ENCODE measurements around the gene CPNE6. TPM values are rescaled to one million over a fixed set of nuclear protein-coding genes. Genes with fewer than 3 reads are reported as not detected.

The CPNE6 gene
- polyA plus RNA-seq, 3 donors = not detected

DNA sequence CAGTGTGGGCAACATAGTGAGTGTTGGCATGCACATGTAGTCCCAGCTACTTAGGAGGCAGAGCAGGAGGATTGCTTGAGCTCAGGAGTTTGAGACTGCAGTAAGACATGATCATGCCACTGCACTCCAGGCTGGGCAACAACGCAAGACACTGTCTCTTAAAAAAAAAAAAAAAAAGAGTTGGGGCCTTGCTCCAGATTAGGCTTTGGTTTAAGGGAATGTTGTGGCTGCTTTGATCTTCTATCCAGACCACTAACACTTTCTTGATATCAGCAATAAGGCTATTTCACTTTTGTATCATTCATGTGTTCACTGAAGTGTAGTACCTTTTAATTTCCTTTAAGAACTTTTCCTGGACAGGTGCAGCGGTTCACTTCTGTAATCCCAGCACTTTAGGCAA, 56.3 kb downstream of the CPNE6 start:
- Mint-ChIP-seq H3K27ac (no peak overlapping the region), H3K27me3 (ENCODE audit: low read depth in 3 of 3) (peaks cover 0 to 2% (median 0%) of the 10 kb centered on the region in 3 donors), H3K4me1 (peaks cover 13% of the 10 kb centered on the region), H3K36me3 (peaks cover 22 to 51% of the 10 kb centered on the region in 2 donors), H3K4me3 (no peak overlapping the region), H3K9me3 (peaks cover 0 to under 1% (median 0%) of the 10 kb centered on the region in 7 donors)
- TF ChIP-seq, protein P1, sequence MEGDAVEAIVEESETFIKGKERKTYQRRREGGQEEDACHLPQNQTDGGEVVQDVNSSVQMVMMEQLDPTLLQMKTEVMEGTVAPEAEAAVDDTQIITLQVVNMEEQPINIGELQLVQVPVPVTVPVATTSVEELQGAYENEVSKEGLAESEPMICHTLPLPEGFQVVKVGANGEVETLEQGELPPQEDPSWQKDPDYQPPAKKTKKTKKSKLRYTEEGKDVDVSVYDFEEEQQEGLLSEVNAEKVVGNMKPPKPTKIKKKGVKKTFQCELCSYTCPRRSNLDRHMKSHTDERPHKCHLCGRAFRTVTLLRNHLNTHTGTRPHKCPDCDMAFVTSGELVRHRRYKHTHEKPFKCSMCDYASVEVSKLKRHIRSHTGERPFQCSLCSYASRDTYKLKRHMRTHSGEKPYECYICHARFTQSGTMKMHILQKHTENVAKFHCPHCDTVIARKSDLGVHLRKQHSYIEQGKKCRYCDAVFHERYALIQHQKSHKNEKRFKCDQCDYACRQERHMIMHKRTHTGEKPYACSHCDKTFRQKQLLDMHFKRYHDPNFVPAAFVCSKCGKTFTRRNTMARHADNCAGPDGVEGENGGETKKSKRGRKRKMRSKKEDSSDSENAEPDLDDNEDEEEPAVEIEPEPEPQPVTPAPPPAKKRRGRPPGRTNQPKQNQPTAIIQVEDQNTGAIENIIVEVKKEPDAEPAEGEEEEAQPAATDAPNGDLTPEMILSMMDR (IDR thresholded peaks at IDR 0.05) = no peak
- no peak overlapping the region for H3K4me2 ChIP-seq (replicated peaks; ENCODE audit: extremely low read depth, low read length, poor library complexity, severe bottlenecking)
- no peaks in the 10 kb centered on the region for H4K20me1 ChIP-seq (ENCODE audit: insufficient read depth, low read length)
- no peaks in the 10 kb centered on the region for H3K9me3 ChIP-seq (replicated peaks in 1 of 2; ENCODE audit: control insufficient read depth in 1 of 2, insufficient read depth in 1 of 2, low read length in 2 of 2)
- no peak for DNase-seq
- H3K27me3 ChIP-seq (ENCODE audit: control insufficient read depth in 2 of 2, insufficient read depth in 2 of 2, low read length in 2 of 2) = no peaks in the 10 kb centered on the region
- no CpG with 5 or more reads among the region's 2 CpGs for WGBS (ENCODE audit: insufficient coverage)
- H3K27ac ChIP-seq (ENCODE audit: low read depth in 1 of 2, low read length in 2 of 2) = no peak overlapping the region
- no peak overlapping the region for H3K9ac ChIP-seq (ENCODE audit: insufficient read depth, low read length, poor library complexity, severe bottlenecking)
- no peaks in the 10 kb centered on the region for H3K79me2 ChIP-seq (ENCODE audit: insufficient read depth, low read length)
- H3K4me3 ChIP-seq (replicated peaks in 1 of 3; ENCODE audit: low read depth in 2 of 3, low read length in 3 of 3) = no peak overlapping the region
- peaks cover 5 to 7% of the 10 kb centered on the region in 2 donors for H3K4me1 ChIP-seq (ENCODE audit: control insufficient read depth in 1 of 2, insufficient read depth in 2 of 2, low read length in 2 of 2)
- intact Hi-C loops (cut with micrococcal nuclease) = no loop called here
- H2AFZ ChIP-seq (ENCODE audit: insufficient read depth, low read depth, low read length, poor library complexity, severe bottlenecking) = no peak overlapping the region
- peaks cover 18 to 22% of the 10 kb centered on the region in 2 donors for H3K36me3 ChIP-seq (replicated peaks in 1 of 2; ENCODE audit: control insufficient read depth in 1 of 2, insufficient read depth in 2 of 2, low read length in 2 of 2)

Other genes starting within 250 kb of the CPNE6 start
- gene DHRS4, start 117.8 kb upstream of the CPNE6 start, polyA plus RNA-seq = 10 to 100 TPM; 40.4 to 68.1 (median 63.2) TPM
- 10 to 100 TPM; 22.1 to 46.6 (median 42.6) TPM for gene DHRS4L2, start 82.6 kb upstream of the CPNE6 start, polyA plus RNA-seq
- gene CARMIL3, start 19.6 kb upstream of the CPNE6 start, polyA plus RNA-seq = 1 to 10 TPM in 1 of 3 donors, not detected in 2; 1.0 TPM
- 10 to 100 TPM; 29.9 to 34.2 (median 31.3) TPM for gene PCK2, start 22.7 kb downstream of the CPNE6 start, polyA plus RNA-seq
- gene DCAF11, start 43.2 kb downstream of the CPNE6 start, polyA plus RNA-seq = 10 to 100 TPM; 45.6 to 56.6 (median 48.8) TPM
- gene NRL, start 43.4 kb downstream of the CPNE6 start, polyA plus RNA-seq = 1 to 10 TPM; 1.1 to 1.5 (median 1.3) TPM
- 1 to 10 TPM in 1 of 3 donors, not detected in 2; 2.1 TPM for gene FITM1, start 59.1 kb downstream of the CPNE6 start, polyA plus RNA-seq
- 100 to 1,000 TPM; 435 to 759 (median 729) TPM for gene PSME1, start 64.6 kb downstream of the CPNE6 start, polyA plus RNA-seq
- gene EMC9, start 70.0 kb downstream of the CPNE6 start, polyA plus RNA-seq = 1 to 10 TPM; 6.4 to 9.4 (median 8.5) TPM
- 100 to 1,000 TPM; 237 to 593 (median 579) TPM for gene PSME2, start 75.0 kb downstream of the CPNE6 start, polyA plus RNA-seq
- gene RNF31, start 75.9 kb downstream of the CPNE6 start, polyA plus RNA-seq = 10 to 100 TPM; 30.7 to 63.2 (median 36.8) TPM
- 100 to 1,000 TPM in 1 of 3 donors, 10 to 100 TPM in 2; 44.7 to 208 (median 56.0) TPM for gene IRF9, start 89.7 kb downstream of the CPNE6 start, polyA plus RNA-seq
- gene REC8, start 100.5 kb downstream of the CPNE6 start, polyA plus RNA-seq = 10 to 100 TPM in 1 of 3 donors, 1 to 10 TPM in 2; 1.4 to 46.4 (median 2.3) TPM
- gene IPO4, start 117.3 kb downstream of the CPNE6 start, polyA plus RNA-seq = 10 to 100 TPM in 1 of 3 donors, 1 to 10 TPM in 2; 4.1 to 14.2 (median 4.3) TPM
- gene TM9SF1, start 123.9 kb downstream of the CPNE6 start, polyA plus RNA-seq = 10 to 100 TPM; 14.6 to 56.0 (median 51.1) TPM
- gene TSSK4, start 134.1 kb downstream of the CPNE6 start, polyA plus RNA-seq = under 1 TPM in 2 of 3 donors, not detected in 1; 0.07 to 0.13 TPM
- 100 to 1,000 TPM in 2 of 3 donors, 10 to 100 TPM in 1; 99.0 to 128 (median 102) TPM for gene CHMP4A, start 141.9 kb downstream of the CPNE6 start, polyA plus RNA-seq
- gene MDP1, start 144.5 kb downstream of the CPNE6 start, polyA plus RNA-seq = 10 to 100 TPM; 17.5 to 49.6 (median 37.5) TPM
- 100 to 1,000 TPM; 164 to 335 (median 306) TPM for gene NEDD8, start 160.8 kb downstream of the CPNE6 start, polyA plus RNA-seq
- gene GMPR2, start 161.4 kb downstream of the CPNE6 start, polyA plus RNA-seq = 10 to 100 TPM; 84.4 to 84.7 (median 84.5) TPM
- gene TINF2, start 171.1 kb downstream of the CPNE6 start, polyA plus RNA-seq = 100 to 1,000 TPM in 2 of 3 donors, 10 to 100 TPM in 1; 63.6 to 151 (median 137) TPM
- 1 to 10 TPM in 1 of 3 donors, not detected in 2; 7.8 TPM for gene TGM1, start 191.6 kb downstream of the CPNE6 start, polyA plus RNA-seq
- 100 to 1,000 TPM in 1 of 3 donors, 10 to 100 TPM in 2; 34.5 to 125 (median 35.4) TPM for gene RABGGTA, start 200.0 kb downstream of the CPNE6 start, polyA plus RNA-seq
- gene DHRS1, start 228.2 kb downstream of the CPNE6 start, polyA plus RNA-seq = 10 to 100 TPM; 31.6 to 49.4 (median 48.8) TPM
- 10 to 100 TPM in 1 of 3 donors, 1 to 10 TPM in 2; 1.2 to 16.6 (median 1.3) TPM for gene NOP9, start 228.3 kb downstream of the CPNE6 start, polyA plus RNA-seq
- gene CIDEB, start 236.4 kb downstream of the CPNE6 start, polyA plus RNA-seq = 100 to 1,000 TPM in 1 of 3 donors, 10 to 100 TPM in 2; 36.4 to 126 (median 63.8) TPM
- 10 to 100 TPM in 1 of 3 donors, 1 to 10 TPM in 2; 2.7 to 25.1 (median 2.9) TPM for gene LTB4R2, start 238.6 kb downstream of the CPNE6 start, polyA plus RNA-seq
- gene LTB4R, start 239.9 kb downstream of the CPNE6 start, polyA plus RNA-seq = 10 to 100 TPM; 51.5 to 98.5 (median 87.3) TPM